ENCODE measurements around the gene EFL1.

- TF ChIP-seq CTCF (conservative IDR thresholded peaks at IDR 0.05) (no peak), EZH2 (IDR thresholded peaks at IDR 0.05; ENCODE audit: low read depth) (no peak)
Observed at GRCh38 chr15:82146576-82146975, 116.0 kb downstream of the EFL1 start.
